Activated T-cell treated with anti-CD3 and anti-CD28 coated beads for 48 hours (primary cell): ENCODE measurements around the gene TTLL3.
"Not testable (repeated sequence)": the region's sequence is repeated elsewhere in the genome, so short reads cannot be mapped to it uniquely, and the experiment has no call there.

Experiments
- DNase-seq: peaks from one replicate; pipeline ENCODE4 v3.0.0-alpha.2; 2020; ENCODE audit warnings: low read depth

Gene TTLL3, protein sequence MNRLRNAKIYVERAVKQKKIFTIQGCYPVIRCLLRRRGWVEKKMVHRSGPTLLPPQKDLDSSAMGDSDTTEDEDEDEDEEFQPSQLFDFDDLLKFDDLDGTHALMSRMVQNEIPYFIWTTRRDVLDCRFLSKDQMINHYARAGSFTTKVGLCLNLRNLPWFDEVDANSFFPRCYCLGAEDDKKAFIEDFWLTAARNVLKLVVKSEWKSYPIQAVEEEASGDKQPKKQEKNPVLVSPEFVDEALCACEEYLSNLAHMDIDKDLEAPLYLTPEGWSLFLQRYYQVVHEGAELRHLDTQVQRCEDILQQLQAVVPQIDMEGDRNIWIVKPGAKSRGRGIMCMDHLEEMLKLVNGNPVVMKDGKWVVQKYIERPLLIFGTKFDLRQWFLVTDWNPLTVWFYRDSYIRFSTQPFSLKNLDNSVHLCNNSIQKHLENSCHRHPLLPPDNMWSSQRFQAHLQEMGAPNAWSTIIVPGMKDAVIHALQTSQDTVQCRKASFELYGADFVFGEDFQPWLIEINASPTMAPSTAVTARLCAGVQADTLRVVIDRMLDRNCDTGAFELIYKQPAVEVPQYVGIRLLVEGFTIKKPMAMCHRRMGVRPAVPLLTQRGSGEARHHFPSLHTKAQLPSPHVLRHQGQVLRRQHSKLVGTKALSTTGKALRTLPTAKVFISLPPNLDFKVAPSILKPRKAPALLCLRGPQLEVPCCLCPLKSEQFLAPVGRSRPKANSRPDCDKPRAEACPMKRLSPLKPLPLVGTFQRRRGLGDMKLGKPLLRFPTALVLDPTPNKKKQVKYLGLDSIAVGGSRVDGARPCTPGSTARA

GRCh38 chr3:9809615-9810432 is at the start of gene TTLL3:
TSS of gene TTLL3 (plus strand) at chr3:9810262. CDS start at chr3:9810662, 400 bp downstream.
- peak; percentile 43 for DNase-seq

DNA sequence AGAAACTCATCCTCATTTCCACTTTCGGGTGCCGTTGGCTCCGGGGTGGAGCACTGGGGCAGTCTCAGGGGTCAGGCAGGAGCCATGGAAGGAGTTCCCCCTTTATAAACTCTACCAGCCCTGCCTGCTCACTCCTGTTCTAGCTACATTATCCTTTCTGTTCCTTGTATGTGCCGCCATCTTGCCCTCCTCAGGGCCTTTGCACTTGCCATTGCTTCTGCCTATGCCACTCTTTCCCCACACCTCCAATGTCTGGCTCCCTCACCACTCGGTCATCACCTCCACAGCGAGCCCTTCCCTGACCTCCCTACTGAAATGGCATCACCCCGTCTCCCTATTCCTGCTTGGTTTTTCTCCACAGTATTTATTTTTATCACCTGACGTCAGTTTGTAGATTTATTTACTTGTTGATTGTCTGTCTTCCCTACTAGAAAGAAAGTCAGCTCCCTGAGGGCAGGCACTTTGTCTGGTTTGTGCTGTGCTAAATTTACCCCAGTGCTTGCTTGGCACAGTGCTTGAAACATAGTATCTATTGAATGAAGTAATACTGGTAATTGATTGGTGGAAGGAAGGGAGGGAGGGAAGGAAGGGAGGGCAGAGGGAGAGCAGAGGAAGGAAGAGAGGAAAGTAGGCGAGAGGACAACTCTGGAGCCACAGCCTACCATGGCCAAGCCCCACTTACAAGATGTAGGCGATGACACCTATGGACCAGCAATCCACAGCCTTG is 49.1 kb upstream of the TTLL3 start:
- no peak for DNase-seq

DNA sequence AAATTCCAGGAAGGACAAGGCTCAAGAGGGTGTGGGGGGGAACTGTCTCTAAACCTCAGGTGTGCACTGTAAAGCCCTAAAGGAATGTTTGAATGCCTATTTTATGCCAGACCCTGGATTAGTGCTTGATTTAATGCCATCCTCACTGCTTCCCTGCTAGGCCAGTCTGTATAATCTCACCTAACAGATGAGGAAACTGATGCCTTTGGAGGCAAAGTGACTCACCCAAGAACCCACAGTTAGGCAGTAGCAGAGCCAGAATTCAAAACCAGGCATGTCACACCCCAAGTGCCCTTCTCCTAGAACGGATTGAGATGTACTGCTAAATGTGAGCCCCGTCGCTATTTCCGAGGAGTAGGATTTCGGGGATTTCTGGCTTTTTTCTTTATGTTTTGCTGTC is 48.1 kb upstream of the TTLL3 start:
- DNase-seq, result no peak

DNA sequence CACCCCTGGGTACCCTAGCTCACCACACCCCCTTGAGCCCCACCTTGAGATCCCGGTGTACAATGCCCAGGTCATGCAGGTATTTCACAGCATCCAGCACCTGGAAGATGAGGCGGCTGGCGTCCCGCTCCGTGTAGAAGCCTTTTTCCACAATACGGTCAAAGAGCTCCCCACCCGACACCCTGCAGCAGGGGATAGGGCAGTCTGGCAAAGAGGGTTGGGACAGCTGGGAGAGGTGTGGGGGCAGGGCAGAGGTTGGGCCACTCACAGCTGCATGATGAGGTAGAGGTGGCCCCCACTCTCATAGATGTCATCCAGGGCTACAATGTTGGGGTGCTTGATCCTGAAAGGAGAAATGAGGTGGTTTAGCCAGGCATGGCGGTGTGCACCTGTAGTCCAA is 47.2 kb upstream of the TTLL3 start:
- no peak for DNase-seq

GRCh38 chr3:9765865-9766264 is 44.2 kb upstream of the TTLL3 start:
- no peak for DNase-seq

DNA sequence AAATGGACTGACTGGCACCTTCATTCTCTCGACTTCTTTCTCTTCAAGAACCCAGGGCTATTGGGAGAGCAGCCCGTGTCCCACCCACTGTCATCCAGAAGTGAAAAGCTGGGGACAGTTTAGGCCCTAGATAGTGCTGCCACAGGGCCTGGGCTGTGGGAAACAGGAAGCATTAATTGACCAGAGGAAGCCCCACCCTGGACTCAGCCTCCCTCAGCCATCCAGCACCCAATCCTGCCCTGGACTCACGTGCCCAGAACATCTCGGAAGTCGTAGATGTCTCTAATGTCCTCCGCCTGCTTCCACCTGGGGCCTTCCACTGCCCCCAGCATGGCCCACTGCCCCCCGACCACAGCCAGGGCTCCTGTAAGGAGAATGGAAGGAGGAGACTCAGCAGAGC is 42.6 kb upstream of the TTLL3 start:
- no peak for DNase-seq

DNA sequence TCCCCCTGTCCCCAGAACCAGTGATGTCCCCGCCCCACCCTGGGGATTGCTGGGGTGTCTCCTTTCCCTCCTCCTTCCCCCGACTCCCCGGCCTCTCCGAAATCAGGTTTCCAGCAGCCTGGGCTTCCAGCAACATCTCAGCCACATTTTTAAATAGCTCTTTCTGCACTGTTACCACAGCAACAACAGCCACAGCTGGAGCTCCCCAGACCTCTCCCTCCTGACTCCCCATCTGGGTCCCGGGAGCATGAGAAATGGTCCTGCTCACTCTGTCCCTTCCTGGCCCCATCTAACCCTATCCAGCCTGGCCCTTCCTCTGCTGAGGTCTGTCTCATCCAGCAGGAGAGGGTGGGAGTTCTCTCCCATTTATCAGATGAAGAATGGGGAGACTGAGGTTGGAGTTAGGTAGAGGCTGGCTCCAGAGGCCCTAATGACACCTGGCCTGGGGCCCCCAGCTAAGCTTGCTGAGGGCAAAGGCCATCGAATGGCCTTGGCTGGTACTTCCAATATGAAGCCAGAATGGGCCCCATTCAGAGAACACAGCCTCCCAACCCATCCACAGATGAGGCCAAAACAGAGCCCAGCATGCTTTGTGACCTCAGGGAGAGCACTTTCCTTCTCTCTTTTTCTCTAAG is 41.8 kb upstream of the TTLL3 start:
- DNase-seq, result no peak

DNA sequence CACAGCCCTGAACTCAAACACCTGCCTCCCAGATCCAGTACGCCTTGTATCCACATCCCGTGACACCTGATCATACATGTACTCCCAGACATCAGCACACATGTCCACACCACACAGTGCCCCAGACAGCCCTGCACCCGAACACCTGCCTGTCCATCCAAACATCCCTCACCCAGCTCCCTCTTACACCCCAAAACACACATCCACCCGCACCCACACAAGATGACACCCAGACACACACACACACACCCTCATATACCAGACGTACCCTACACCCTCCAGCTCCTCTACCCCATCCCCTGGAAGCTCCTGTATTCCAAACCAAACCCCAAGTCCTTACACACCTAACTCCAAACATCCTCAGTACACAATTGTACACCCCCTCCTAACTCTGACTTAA is 41.0 kb upstream of the TTLL3 start:
- DNase-seq, result no peak

- DNase-seq, result peak; percentile 71
Measured at GRCh38 chr3:9769426-9770275, 40.4 kb upstream of the TTLL3 start, which contains the start of gene CAMK1. TSS of gene CAMK1 (minus strand) at chr3:9769947. CDS start at chr3:9767749, 2,198 bp downstream.

- no peak for DNase-seq
Measured at GRCh38 chr3:9770276-9770812, 39.7 kb upstream of the TTLL3 start.

DNA sequence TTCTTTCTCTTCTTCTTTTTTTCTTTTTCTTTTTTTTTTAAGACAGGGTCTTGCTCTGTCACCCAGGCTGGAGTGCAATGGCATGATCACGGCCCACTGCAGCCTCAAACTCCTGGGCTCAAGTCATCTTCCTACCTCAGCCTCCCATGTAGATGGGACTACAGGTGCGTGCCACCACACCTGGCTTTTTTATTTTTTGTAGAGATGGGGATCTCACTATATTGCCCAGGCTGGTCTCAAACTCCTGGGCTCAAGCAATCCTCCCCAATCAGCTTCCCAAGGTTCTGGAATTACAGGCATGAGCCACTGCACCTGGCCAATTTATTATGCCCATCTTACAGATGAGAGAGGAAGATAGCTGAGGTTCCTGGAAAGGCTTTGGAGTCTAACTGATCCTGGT is 39.1 kb upstream of the TTLL3 start:
- DNase-seq, result not testable (repeated sequence)

GRCh38 chr3:9776896-9777693 is 33.0 kb upstream of the TTLL3 start:
- no peak for DNase-seq

DNA sequence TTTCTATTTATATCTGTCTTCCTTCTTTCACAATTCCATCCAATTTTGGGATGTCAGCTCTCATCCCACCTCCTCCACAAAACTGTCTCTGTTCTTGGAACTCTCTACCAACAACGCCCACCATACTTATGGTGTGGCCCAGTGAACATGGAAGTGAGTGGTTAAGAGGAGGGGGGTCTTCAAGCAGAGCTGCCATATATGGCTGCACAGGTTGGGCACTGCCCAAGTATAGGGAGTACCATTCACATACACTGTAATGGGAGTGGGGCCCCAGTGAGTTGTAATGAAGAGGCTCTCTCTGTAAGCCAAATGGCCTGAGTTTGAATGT is 32.4 kb upstream of the TTLL3 start:
- DNase-seq, result no peak

DNA sequence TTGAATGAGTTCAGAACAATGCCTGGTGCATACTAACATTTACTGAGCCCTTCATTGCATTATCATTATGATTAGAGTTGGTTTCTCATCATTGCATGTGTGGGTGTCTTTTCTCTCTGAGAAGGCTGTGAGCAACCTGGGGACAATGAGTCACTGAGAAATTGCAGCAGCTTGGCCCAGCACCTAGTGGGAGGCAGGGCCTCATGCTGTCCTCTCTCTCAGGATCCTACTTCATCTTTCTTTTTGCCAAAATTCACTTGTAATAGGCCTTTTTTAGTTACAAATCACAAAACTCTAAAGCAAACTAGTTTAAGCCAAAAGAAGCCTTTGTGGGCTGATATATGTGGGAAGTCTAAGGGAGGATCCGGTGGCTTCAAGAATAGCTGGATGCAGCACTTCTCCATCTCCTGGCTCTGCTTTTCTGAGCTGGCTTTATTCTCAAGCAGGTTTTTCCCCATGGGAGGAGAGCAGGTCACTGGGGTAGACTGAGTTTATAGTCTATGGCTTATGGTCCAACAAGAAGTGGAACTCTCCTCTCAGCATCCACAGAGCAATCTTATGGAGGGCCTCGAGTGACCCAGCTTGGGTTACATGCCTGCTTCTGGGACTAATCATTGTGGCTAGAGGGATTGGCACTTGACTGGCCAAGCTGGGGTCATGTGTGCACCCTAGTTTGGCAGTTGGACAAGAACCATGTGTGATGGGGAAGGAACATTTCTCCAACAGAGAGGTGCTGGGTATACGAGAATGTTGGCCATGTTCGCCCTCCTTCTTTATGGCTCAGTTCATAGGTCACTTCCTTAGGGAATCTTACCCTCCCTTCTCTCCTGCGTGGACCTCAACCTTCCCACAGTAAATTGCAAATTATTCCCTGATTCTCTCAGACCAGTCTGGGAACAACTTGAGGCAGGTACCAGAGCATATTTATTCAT is 31.7 kb upstream of the TTLL3 start:
- peak; percentile 59 for DNase-seq

GRCh38 chr3:9779075-9779593 is 30.9 kb upstream of the TTLL3 start:
- no peak for DNase-seq

DNA sequence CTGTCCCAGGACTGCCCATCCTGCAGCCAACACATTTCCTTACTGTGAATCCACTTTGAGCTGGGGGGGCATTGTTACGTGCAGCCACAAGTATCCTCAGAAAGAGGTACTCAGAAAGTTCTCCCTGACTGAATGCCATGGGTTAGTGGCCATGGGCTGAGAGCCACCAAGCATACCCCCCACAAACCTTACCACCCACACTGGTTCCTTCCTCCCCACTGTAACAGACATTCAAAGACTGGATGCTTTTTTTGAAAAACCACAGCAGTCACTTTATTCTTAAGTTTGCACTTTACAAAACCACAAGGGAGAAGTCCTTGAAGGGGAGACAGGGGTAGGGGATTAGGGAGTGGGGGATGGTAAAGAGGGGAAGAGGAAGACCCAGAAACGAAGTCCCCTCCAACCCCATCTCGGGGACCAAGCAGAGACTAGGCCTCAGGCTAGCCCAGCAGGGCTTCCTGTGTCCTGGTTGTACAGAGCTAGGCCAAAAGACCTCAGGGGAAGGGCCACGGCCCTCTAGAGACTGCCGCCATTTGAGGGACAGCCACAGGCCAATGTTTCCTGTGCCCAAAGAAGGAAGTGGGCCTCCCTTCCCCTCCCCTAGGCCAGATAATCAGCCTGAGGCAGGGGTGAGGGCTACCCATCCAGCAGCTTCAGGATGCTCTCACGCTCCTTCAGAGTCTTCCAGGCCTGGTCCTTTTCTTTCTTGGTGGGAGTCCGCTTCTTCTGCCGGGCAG is 30.2 kb upstream of the TTLL3 start:
- peak; percentile 39 for DNase-seq

DNA sequence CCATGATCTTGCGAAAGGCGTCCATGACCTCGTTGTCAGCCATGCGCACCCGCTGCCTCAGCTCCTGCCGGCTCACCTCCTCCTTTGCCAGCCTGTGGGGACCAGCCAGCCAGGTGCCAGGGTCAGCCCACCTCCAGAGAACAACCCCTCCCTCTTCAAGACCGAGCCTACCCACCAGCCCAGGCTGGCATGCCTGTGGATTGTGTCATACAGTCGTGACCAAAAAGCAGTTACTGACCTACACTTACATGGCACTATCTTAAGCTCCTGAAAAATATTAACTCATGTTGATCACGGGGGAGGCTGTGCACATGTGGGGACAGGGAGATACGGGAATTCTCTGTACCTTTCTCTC is 29.6 kb upstream of the TTLL3 start:
- no peak for DNase-seq
